GM06990 (cell line): ENCODE measurements around the gene CELA2B.
"Not testable (repeated sequence)": the region's sequence is repeated elsewhere in the genome, so short reads cannot be mapped to it uniquely, and the experiment has no call there.

ENCODE experiments used
- DNase-seq: peaks from one replicate; pipeline ENCODE4 v3.0.0-alpha.2; 2011; ENCODE audit not compliant: insufficient read length; ENCODE audit errors: extremely low read depth
- H3K27me3 ChIP-seq: replicated peaks from 2 replicates; pipeline ENCODE4 v1.6.0; 2011; ENCODE audit warnings: low read length; ENCODE audit not compliant: control insufficient read depth, insufficient read depth
- H3K36me3 ChIP-seq: 2 replicates; pipeline ENCODE4 v1.5.1; 2011; ENCODE audit warnings: low read length; ENCODE audit not compliant: control insufficient read depth, insufficient read depth
- H3K4me3 ChIP-seq: replicated peaks from 2 replicates; pipeline ENCODE4 v1.5.1; 2011; ENCODE audit warnings: low read depth, mild to moderate bottlenecking, control low read depth, low read length
- CTCF ChIP-seq: IDR thresholded peaks from 2 replicates; pipeline ENCODE4 v1.5.1; 2011; ENCODE audit warnings: low read length, control low read depth, mild to moderate bottlenecking, inconsistent platforms; ENCODE audit not compliant: insufficient read depth, poor library complexity, severe bottlenecking

CELA2B gene

GRCh38 chr1:15476927-15477326 is 1.0 kb downstream of the CELA2B start:
- H3K4me3 ChIP-seq, result no peak overlapping the region
- H3K36me3 ChIP-seq, result no peaks in the 10 kb centered on the region
- TF ChIP-seq CTCF, result no peak
- DNase-seq, result no peak
- no peaks in the 10 kb centered on the region for H3K27me3 ChIP-seq

GRCh38 chr1:15477646-15478212 is 1.8 kb downstream of the CELA2B start:
- no peak for DNase-seq

GRCh38 chr1:15479654-15480347 is 3.9 kb downstream of the CELA2B start:
- no peak for DNase-seq
- Histone ChIP-seq H3K27me3 (no peaks in the 10 kb centered on the region), H3K4me3 (no peak overlapping the region), H3K36me3 (no peaks in the 10 kb centered on the region)
- TF ChIP-seq CTCF, result no peak

More at GRCh38 chr1:15477646-15478212, 1.8 kb downstream of the CELA2B start:
- H3K27me3 ChIP-seq, result no peaks in the 10 kb centered on the region
- TF ChIP-seq CTCF, result no peak
- no peak overlapping the region for H3K4me3 ChIP-seq
- no peaks in the 10 kb centered on the region for H3K36me3 ChIP-seq

GRCh38 chr1:15482455-15482854 is 6.6 kb downstream of the CELA2B start:
- H3K4me3 ChIP-seq, DNase-seq, H3K36me3 ChIP-seq, H3K27me3 ChIP-seq: not testable (repeated sequence)

- not testable (repeated sequence) for H3K36me3 ChIP-seq, H3K27me3 ChIP-seq, H3K4me3 ChIP-seq, DNase-seq
Measured at GRCh38 chr1:15482983-15483543, 7.2 kb downstream of the CELA2B start.

- no peak for DNase-seq
- no peaks in the 10 kb centered on the region for H3K36me3 ChIP-seq
- TF ChIP-seq CTCF, result no peak
- H3K27me3 ChIP-seq, result no peaks in the 10 kb centered on the region
- no peak overlapping the region for H3K4me3 ChIP-seq
Measured at GRCh38 chr1:15483971-15484370, 8.1 kb downstream of the CELA2B start.

- not testable (repeated sequence) for H3K4me3 ChIP-seq
Measured at GRCh38 chr1:15484443-15484842, 8.5 kb downstream of the CELA2B start.

More at GRCh38 chr1:15484443-15484842, 8.5 kb downstream of the CELA2B start:
- not testable (repeated sequence) for H3K36me3 ChIP-seq, DNase-seq, H3K27me3 ChIP-seq
